ENCODE measurements around the gene CXCR1.

DNA sequence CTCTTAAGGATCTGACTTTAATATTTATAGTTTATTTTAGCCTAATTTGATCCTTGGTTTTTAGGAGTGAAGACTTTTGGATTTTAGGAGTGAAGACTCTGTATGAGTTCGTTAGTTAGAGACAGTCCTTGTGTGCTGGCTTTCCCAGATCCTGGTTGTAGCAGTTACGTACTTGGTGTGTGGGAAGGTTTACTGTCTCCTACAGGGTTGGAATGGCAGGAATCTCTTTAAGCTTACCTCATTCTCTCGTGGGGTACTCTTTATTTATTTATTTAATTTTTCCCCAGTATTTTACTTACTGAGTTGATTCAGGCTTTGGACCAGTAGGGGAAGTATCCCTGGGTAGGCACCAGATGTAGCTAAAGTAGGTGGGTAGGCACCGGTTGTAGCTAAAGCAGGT, 42.8 kb downstream of the CXCR1 start:
- no peak for TF ChIP-seq POLR2A (IDR thresholded peaks at IDR 0.05)
- TF ChIP-seq, protein P1, sequence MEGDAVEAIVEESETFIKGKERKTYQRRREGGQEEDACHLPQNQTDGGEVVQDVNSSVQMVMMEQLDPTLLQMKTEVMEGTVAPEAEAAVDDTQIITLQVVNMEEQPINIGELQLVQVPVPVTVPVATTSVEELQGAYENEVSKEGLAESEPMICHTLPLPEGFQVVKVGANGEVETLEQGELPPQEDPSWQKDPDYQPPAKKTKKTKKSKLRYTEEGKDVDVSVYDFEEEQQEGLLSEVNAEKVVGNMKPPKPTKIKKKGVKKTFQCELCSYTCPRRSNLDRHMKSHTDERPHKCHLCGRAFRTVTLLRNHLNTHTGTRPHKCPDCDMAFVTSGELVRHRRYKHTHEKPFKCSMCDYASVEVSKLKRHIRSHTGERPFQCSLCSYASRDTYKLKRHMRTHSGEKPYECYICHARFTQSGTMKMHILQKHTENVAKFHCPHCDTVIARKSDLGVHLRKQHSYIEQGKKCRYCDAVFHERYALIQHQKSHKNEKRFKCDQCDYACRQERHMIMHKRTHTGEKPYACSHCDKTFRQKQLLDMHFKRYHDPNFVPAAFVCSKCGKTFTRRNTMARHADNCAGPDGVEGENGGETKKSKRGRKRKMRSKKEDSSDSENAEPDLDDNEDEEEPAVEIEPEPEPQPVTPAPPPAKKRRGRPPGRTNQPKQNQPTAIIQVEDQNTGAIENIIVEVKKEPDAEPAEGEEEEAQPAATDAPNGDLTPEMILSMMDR (IDR thresholded peaks at IDR 0.05) = no peak
- TF ChIP-seq EP300 (IDR thresholded peaks at IDR 0.05) = no peak
- TF ChIP-seq POLR2AphosphoS5 (IDR thresholded peaks at IDR 0.05) = no peak

All from gastroesophageal sphincter (tissue), 3 donors.